NCI-H524 treated with DMSO at 0.1 percent for 48 hours (cell line): ENCODE results near the gene GABRB3.
"Not testable (repeated sequence)": the region's sequence is repeated elsewhere in the genome, so short reads cannot be mapped to it uniquely, and the experiment has no call there.

Experiments used
- DNase-seq: peaks from one replicate; lab custom pipeline; 2025; lab: John Stamatoyannopoulos, UW

Gene GABRB3

GRCh38 chr15:26736502-26737248 lies 36.2 kb downstream of the GABRB3 start:
- no peak for DNase-seq

- peak; percentile 2 for DNase-seq
Observed at GRCh38 chr15:26731965-26732364, 40.9 kb downstream of the GABRB3 start.

GRCh38 chr15:26729581-26729980 lies 43.3 kb downstream of the GABRB3 start:
- peak; percentile 46 for DNase-seq

GRCh38 chr15:26729030-26729429 lies 43.8 kb downstream of the GABRB3 start:
- no peak for DNase-seq

GRCh38 chr15:26724381-26725150 lies 48.3 kb downstream of the GABRB3 start:
- DNase-seq = no peak

- DNase-seq = no peak
Observed at GRCh38 chr15:26722621-26723160, 50.2 kb downstream of the GABRB3 start.

- no peak for DNase-seq
Observed at GRCh38 chr15:26721232-26721967, 51.5 kb downstream of the GABRB3 start.

- DNase-seq = no peak
Observed at GRCh38 chr15:26720546-26720945, 52.3 kb downstream of the GABRB3 start.

- not testable (repeated sequence) for DNase-seq
Observed at GRCh38 chr15:26719866-26720265, 53.0 kb downstream of the GABRB3 start.

GRCh38 chr15:26716069-26716468 lies 56.8 kb downstream of the GABRB3 start:
- DNase-seq = no peak

- DNase-seq = no peak
Observed at GRCh38 chr15:26713498-26713897, 59.4 kb downstream of the GABRB3 start.

- DNase-seq = peak; percentile 96
Observed at GRCh38 chr15:26712335-26712734, 60.5 kb downstream of the GABRB3 start.

- DNase-seq = no peak
Observed at GRCh38 chr15:26711445-26711844, 61.4 kb downstream of the GABRB3 start.

GRCh38 chr15:26702381-26702780 lies 70.5 kb downstream of the GABRB3 start:
- peak; percentile 94 for DNase-seq

GRCh38 chr15:26698555-26698954 lies 74.3 kb downstream of the GABRB3 start:
- DNase-seq = no peak

GRCh38 chr15:26697913-26698312 lies 75.0 kb downstream of the GABRB3 start:
- peak; percentile 17 for DNase-seq

GRCh38 chr15:26691249-26691648 lies 81.6 kb downstream of the GABRB3 start:
- DNase-seq = no peak

- DNase-seq = no peak
Observed at GRCh38 chr15:26690778-26691177, 82.1 kb downstream of the GABRB3 start.

- no peak for DNase-seq
Observed at GRCh38 chr15:26689462-26689861, 83.4 kb downstream of the GABRB3 start.

- DNase-seq = no peak
Observed at GRCh38 chr15:26686547-26687187, 86.2 kb downstream of the GABRB3 start.

- DNase-seq = no peak
Observed at GRCh38 chr15:26682598-26683164, 90.2 kb downstream of the GABRB3 start.

- DNase-seq = no peak
Observed at GRCh38 chr15:26679927-26680326, 92.9 kb downstream of the GABRB3 start.
